HepG2 (cell line): ENCODE measurements around the gene STK36. TPM values are rescaled to one million over a fixed set of nuclear protein-coding genes. Genes with fewer than 3 reads are reported as not detected.
A peak's percentile ranks its signal among the peaks of the same experiment; 100 is the strongest.

ENCODE experiments used
- ELF3 ChIP-seq: IDR thresholded peaks from 2 replicates; pipeline ENCODE4 v1.6.1; 2016; ENCODE audit warnings: missing genetic modification reagents, missing compliant biosample characterization
- FOXJ3 ChIP-seq: sonication (generic); formaldehyde crosslinking; IDR thresholded peaks from 2 replicates; pipeline ENCODE4 v1.4.0; 2020; ENCODE audit warnings: missing genetic modification reagents, mild to moderate bottlenecking, borderline replicate concordance
- MED1 ChIP-seq: sonication (generic); formaldehyde crosslinking; IDR thresholded peaks from 2 replicates; pipeline ENCODE4 v1.4.0; 2020; ENCODE audit warnings: missing genetic modification reagents
- MXD4 ChIP-seq: IDR thresholded peaks from 2 replicates; pipeline ENCODE4 v1.6.1; 2016; ENCODE audit warnings: mild to moderate bottlenecking, missing biosample characterization, missing genetic modification reagents
- NR2F1 ChIP-seq, 2 experiments: fragments of 450-650 bp in 1 of 2; formaldehyde crosslinking in 1 of 2; IDR thresholded peaks; 2 replicates each; pipeline versions ENCODE4 v1.5.0 to v1.6.1; 2016 to 2020; ENCODE audit warnings: mild to moderate bottlenecking in 1 of 2, missing compliant biosample characterization in 1 of 2, missing genetic modification reagents in 1 of 2, moderate library complexity in 1 of 2
- SPEN ChIP-seq: sonication (generic); formaldehyde crosslinking; IDR thresholded peaks from 2 replicates; pipeline ENCODE4 v1.5.1; 2020; ENCODE audit warnings: low read depth, mild to moderate bottlenecking, missing genetic modification reagents
- ZBTB40 ChIP-seq, 2 experiments: fragments of 450-650 bp in 1 of 2; sonication (generic) in 1 of 2; formaldehyde crosslinking in 1 of 2; IDR thresholded peaks; 2 replicates each; pipeline versions ENCODE4 v1.6.1 to v1.8.0; 2016 to 2022; ENCODE audit warnings: antibody characterized with exemption in 1 of 2, mild to moderate bottlenecking in 1 of 2, missing genetic modification reagents in 1 of 2
- ZKSCAN8 ChIP-seq: IDR thresholded peaks from 2 replicates; pipeline ENCODE4 v1.6.1; 2016; ENCODE audit warnings: borderline replicate concordance, missing genetic modification reagents, missing compliant biosample characterization
- ZMAT3 ChIP-seq: sonication (generic); formaldehyde crosslinking; conservative IDR thresholded peaks from 2 replicates; pipeline ENCODE4 v1.7.0; 2021; ENCODE audit warnings: missing genetic modification reagents
- ZNF205 ChIP-seq: IDR thresholded peaks from 2 replicates; pipeline ENCODE4 v1.6.1; 2018; ENCODE audit warnings: missing biosample characterization, missing genetic modification reagents
- ZNF234 ChIP-seq: sonication (generic); formaldehyde crosslinking; conservative IDR thresholded peaks from 2 replicates; pipeline ENCODE4 v1.5.1; 2020; ENCODE audit warnings: mild to moderate bottlenecking, missing genetic modification reagents
- ZNF256 ChIP-seq: sonication (generic); formaldehyde crosslinking; conservative IDR thresholded peaks from 2 replicates; pipeline ENCODE4 v1.4.0; 2020; ENCODE audit warnings: missing genetic modification reagents
- ZNF510 ChIP-seq: sonication (generic); formaldehyde crosslinking; IDR thresholded peaks from 2 replicates; pipeline ENCODE4 v1.4.0; 2020; ENCODE audit warnings: low read depth, mild to moderate bottlenecking, missing genetic modification reagents
- ZNF589 ChIP-seq: sonication (generic); formaldehyde crosslinking; conservative IDR thresholded peaks from 2 replicates; pipeline ENCODE4 v1.8.0; 2022; ENCODE audit warnings: mild to moderate bottlenecking, moderate library complexity, missing genetic modification reagents
- ZSCAN25 ChIP-seq: sonication (generic); formaldehyde crosslinking; IDR thresholded peaks from 2 replicates; pipeline ENCODE4 v1.8.0; 2022; ENCODE audit warnings: mild to moderate bottlenecking, missing genetic modification reagents
- polyA plus RNA-seq, 8 experiments: library from polyadenylated mRNA; depleted of rRNA in 3 of 8; stranded (reverse) in 7 of 8; unstranded in 1 of 8; fragments of >200 nt; fragmentation: Illumina TruSeq in 4 of 8; extraction: Trizol in 4 of 8; gene quantifications; 2 replicates each; pipeline versions ENCODE4 v1.2.1 to v1.2.3, GENCODE V29; 2011 to 2016; ENCODE audit warnings: low read depth in 4 of 8, missing spikeins in 1 of 8, mixed read lengths in 1 of 8; ENCODE audit not compliant: insufficient read depth in 1 of 8
- total RNA-seq, 5 experiments: library from RNA; depleted of rRNA; stranded (reverse); fragments of >200 nt; fragmentation: Illumina TruSeq; extraction: Trizol; gene quantifications; 2 replicates each; pipeline ENCODE4 v1.2.3, GENCODE V29; 2016; ENCODE audit warnings: low read depth in 1 of 5
- TF ChIP-seq, protein P1 (sequence below): sonication (generic); formaldehyde crosslinking; IDR thresholded peaks from 2 replicates; pipeline ENCODE4 v1.8.0; 2022; ENCODE audit warnings: mild to moderate bottlenecking, missing genetic modification reagents; ENCODE audit not compliant: insufficient replicate concordance

Gene STK36
- total and polyA plus RNA-seq, 2 of the 13 experiments (the other 11 are each of a cell fraction or from before 2014, with no cell fraction given): 45.9 to 83.5 TPM

- TF ChIP-seq ZSCAN25 (CRISPR knock-in tag) (peak; percentile 74), NR2F1 (CRISPR knock-in tag; IDR thresholded peaks at IDR 0.05) (no peak; a peak in 1 of 4 replicates), MXD4 (CRISPR knock-in tag) (peak; percentile 96), ZMAT3 (CRISPR knock-in tag) (peak; percentile 84), FOXJ3 (no peak), ZBTB40 (IDR thresholded peaks at IDR 0.05) (no peak), ZBTB40 (CRISPR knock-in tag; IDR thresholded peaks at IDR 0.05) (no peak; the same call in none of the 2 replicates), ZNF256 (CRISPR knock-in tag) (peak; percentile 39; the same call in 1 of the 2 replicates), ZNF205 (CRISPR knock-in tag) (peak; percentile 5; the same call in 1 of the 2 replicates), ZNF589 (CRISPR knock-in tag) (0 out of 2 replicates have a peak, but pooled peaks have one; percentile 69), ELF3 (CRISPR knock-in tag) (peak; percentile 68), ZNF234 (CRISPR knock-in tag) (no peak), MED1 (CRISPR knock-in tag) (peak; percentile 62; the same call in 1 of the 2 replicates), SPEN (CRISPR knock-in tag) (peak; percentile 69; the same call in 1 of the 2 replicates), ZKSCAN8 (CRISPR knock-in tag) (no peak), ZNF510 (CRISPR knock-in tag) (peak; percentile 70; the same call in 1 of the 2 replicates)
- TF ChIP-seq, protein P1, sequence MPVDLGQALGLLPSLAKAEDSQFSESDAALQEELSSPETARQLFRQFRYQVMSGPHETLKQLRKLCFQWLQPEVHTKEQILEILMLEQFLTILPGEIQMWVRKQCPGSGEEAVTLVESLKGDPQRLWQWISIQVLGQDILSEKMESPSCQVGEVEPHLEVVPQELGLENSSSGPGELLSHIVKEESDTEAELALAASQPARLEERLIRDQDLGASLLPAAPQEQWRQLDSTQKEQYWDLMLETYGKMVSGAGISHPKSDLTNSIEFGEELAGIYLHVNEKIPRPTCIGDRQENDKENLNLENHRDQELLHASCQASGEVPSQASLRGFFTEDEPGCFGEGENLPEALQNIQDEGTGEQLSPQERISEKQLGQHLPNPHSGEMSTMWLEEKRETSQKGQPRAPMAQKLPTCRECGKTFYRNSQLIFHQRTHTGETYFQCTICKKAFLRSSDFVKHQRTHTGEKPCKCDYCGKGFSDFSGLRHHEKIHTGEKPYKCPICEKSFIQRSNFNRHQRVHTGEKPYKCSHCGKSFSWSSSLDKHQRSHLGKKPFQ (CRISPR knock-in tag): peak; percentile 86
These were observed 12.5 kb upstream of the STK36 start, which contains the start of the genes BCS1L and ZNF142 (continued) for GRCh38 chr2:218659258-218659987.
